Adrenal gland (tissue), 5 donors: Measurements from ENCODE around the gene CDC5L.
"Not testable (repeated sequence)": the region's sequence is repeated elsewhere in the genome, so short reads cannot be mapped to it uniquely, and the experiment has no call there.

Source experiments
- POLR2A ChIP-seq, 2 donors: fragments of 450-650 bp; IDR thresholded peaks; one replicate each; pipeline ENCODE4 v1.6.1; 2017; ENCODE audit warnings: antibody characterized with exemption in 2 of 2, mild to moderate bottlenecking in 2 of 2, moderate library complexity in 1 of 2
- TF ChIP-seq, protein P1 (sequence below), 6 experiments: fragments of 450-650 bp in 4 of 6; fragments of 200-600 bp in 2 of 6; sonication (generic) in 1 of 6; IDR thresholded peaks; 1 replicate in 5 of 6; 2 replicates in 1 of 6; pipeline versions ENCODE4 v1.5.1 to v1.8.0; 2016 to 2021; ENCODE audit warnings: antibody characterized with exemption in 6 of 6, mild to moderate bottlenecking in 2 of 6, moderate library complexity in 1 of 6
- donor health status: DM: no; HTN: no; CAD: no.

DNA sequence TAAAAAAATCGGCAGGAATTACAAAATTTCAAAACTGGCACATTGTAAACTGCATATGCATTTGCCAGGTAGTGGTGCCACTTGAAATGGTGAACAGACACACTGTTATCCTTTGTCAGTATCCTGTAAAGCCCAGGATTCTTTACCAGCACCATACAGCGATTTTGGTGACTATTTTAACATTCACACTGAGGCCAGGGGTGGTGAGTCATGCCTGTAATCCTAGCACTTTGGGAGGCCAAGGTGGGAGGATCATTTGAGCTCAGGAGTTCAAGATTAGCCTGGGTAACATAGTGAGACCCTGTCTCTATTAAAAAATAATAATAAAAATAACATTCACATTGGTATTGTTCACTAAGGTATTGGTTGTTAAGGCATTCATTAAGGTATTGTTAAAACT, 61.7 kb downstream of the CDC5L start:
- TF ChIP-seq, protein P1, sequence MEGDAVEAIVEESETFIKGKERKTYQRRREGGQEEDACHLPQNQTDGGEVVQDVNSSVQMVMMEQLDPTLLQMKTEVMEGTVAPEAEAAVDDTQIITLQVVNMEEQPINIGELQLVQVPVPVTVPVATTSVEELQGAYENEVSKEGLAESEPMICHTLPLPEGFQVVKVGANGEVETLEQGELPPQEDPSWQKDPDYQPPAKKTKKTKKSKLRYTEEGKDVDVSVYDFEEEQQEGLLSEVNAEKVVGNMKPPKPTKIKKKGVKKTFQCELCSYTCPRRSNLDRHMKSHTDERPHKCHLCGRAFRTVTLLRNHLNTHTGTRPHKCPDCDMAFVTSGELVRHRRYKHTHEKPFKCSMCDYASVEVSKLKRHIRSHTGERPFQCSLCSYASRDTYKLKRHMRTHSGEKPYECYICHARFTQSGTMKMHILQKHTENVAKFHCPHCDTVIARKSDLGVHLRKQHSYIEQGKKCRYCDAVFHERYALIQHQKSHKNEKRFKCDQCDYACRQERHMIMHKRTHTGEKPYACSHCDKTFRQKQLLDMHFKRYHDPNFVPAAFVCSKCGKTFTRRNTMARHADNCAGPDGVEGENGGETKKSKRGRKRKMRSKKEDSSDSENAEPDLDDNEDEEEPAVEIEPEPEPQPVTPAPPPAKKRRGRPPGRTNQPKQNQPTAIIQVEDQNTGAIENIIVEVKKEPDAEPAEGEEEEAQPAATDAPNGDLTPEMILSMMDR (IDR thresholded peaks at IDR 0.05) = not testable (repeated sequence)
- not testable (repeated sequence) for TF ChIP-seq POLR2A (IDR thresholded peaks at IDR 0.05)
